A549 (cell line): ENCODE results near the gene MYLK.

Source experiments
- BHLHE40 ChIP-seq: IDR thresholded peaks from 2 replicates; pipeline ENCODE4 v1.6.1; 2012; ENCODE audit warnings: low read depth, low read length, inconsistent platforms
- CBX2 ChIP-seq: fragments of 200-600 bp; sonication (generic); IDR thresholded peaks from 2 replicates; pipeline ENCODE4 v1.6.1; 2016; ENCODE audit warnings: low read depth, mild to moderate bottlenecking, borderline replicate concordance
- CTCF ChIP-seq: fragments of >200 bp; sonication (Bioruptor Twin); formaldehyde crosslinking; IDR thresholded peaks from 3 replicates; pipeline ENCODE4 v1.5.1; 2016
- E2F6 ChIP-seq: IDR thresholded peaks from 2 replicates; pipeline ENCODE4 v1.6.1; 2012; ENCODE audit warnings: low read depth, borderline replicate concordance
- HDAC2 ChIP-seq: fragments of 200-600 bp; sonication (generic); IDR thresholded peaks from 2 replicates; pipeline ENCODE4 v1.6.1; 2016
- JUN ChIP-seq, 2 experiments: fragments of >200 bp; sonication (Bioruptor Twin); formaldehyde crosslinking; IDR thresholded peaks; 2 replicates in 1 of 2; 3 replicates in 1 of 2; pipeline ENCODE4 v1.6.1; 2016 to 2017
- JUNB ChIP-seq: fragments of >200 bp; sonication (Bioruptor Twin); formaldehyde crosslinking; IDR thresholded peaks from 2 replicates; pipeline ENCODE4 v1.6.1; 2016
- KDM1A ChIP-seq: fragments of 200-600 bp; sonication (generic); IDR thresholded peaks from 2 replicates; pipeline ENCODE4 v1.6.1; 2016; ENCODE audit warnings: low read depth, mild to moderate bottlenecking
- MAFK ChIP-seq: fragments of 450-650 bp; IDR thresholded peaks from 2 replicates; pipeline ENCODE4 v1.6.1; 2014; ENCODE audit not compliant: partially characterized antibody
- POLR2A ChIP-seq: IDR thresholded peaks from 2 replicates; pipeline ENCODE4 v1.6.1; 2012; ENCODE audit warnings: mild to moderate bottlenecking, low read length
- RAD21 ChIP-seq, 2 experiments: fragments of >200 bp in 1 of 2; sonication (Bioruptor Twin) in 1 of 2; formaldehyde crosslinking in 1 of 2; IDR thresholded peaks in 1 of 2; conservative IDR thresholded peaks in 1 of 2; 2 replicates in 1 of 2; 3 replicates in 1 of 2; pipeline ENCODE4 v1.6.1; 2012 to 2018; ENCODE audit warnings: inconsistent platforms in 1 of 2
- USF2 ChIP-seq: fragments of 450-650 bp; IDR thresholded peaks from 2 replicates; pipeline ENCODE4 v1.6.1; 2014; ENCODE audit warnings: antibody characterized with exemption
- TF ChIP-seq, protein P1 (sequence below): fragments of >200 bp; sonication (Bioruptor Twin); formaldehyde crosslinking; IDR thresholded peaks from 2 replicates; pipeline ENCODE4 v1.6.1; 2016
- TF ChIP-seq, protein P2 (sequence below): IDR thresholded peaks from 2 replicates; pipeline ENCODE4 v1.6.1; 2012

GRCh38 chr3:123791898-123792297 lies 92.2 kb downstream of the MYLK start:
- TF ChIP-seq JUNB (no peak), CTCF (no peak), USF2 (no peak), MAFK (no peak), JUN (IDR thresholded peaks at IDR 0.05) (no peak), KDM1A (no peak), HDAC2 (no peak), POLR2A (no peak), RAD21 (conservative IDR thresholded peaks at IDR 0.05 in 1 of 2, IDR thresholded peaks at IDR 0.05 in 1 of 2) (no peak), CBX2 (no peak), BHLHE40 (no peak), E2F6 (no peak)
- TF ChIP-seq, protein P1, sequence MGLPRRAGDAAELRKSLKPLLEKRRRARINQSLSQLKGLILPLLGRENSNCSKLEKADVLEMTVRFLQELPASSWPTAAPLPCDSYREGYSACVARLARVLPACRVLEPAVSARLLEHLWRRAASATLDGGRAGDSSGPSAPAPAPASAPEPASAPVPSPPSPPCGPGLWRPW, result no peak
- TF ChIP-seq, protein P2, sequence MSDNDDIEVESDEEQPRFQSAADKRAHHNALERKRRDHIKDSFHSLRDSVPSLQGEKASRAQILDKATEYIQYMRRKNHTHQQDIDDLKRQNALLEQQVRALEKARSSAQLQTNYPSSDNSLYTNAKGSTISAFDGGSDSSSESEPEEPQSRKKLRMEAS, result no peak
